OCI-LY1 (cell line): ENCODE measurements around the gene CD84.

Source experiments
- H2AFZ ChIP-seq: fragments of 200-600 bp; sonication (generic), shearing (Covaris generic); 2 replicates; pipeline ENCODE4 v1.6.0; 2014; ENCODE audit warnings: antibody characterized with exemption, mild to moderate bottlenecking, low read length
- H3F3A ChIP-seq: fragments of 200-600 bp; sonication (generic), shearing (Covaris generic); 2 replicates; pipeline ENCODE4 v1.6.0; 2014; ENCODE audit warnings: mild to moderate bottlenecking, antibody characterized with exemption, low read length, moderate library complexity; ENCODE audit not compliant: insufficient read depth
- H3K27ac ChIP-seq: fragments of 200-600 bp; sonication (generic); 2 replicates; pipeline ENCODE4 v1.5.1; 2014; ENCODE audit warnings: low read length, mixed run types, mild to moderate bottlenecking, low read depth; ENCODE audit not compliant: poor library complexity, severe bottlenecking
- H3K27me3 ChIP-seq: fragments of 200-600 bp; sonication (generic); 2 replicates; pipeline ENCODE4 v1.6.0; 2014; ENCODE audit warnings: antibody characterized with exemption, mild to moderate bottlenecking, low read length, moderate library complexity; ENCODE audit not compliant: insufficient read depth
- H3K36me3 ChIP-seq: fragments of 200-600 bp; sonication (generic); 2 replicates; pipeline ENCODE4 v1.6.1; 2014; ENCODE audit warnings: mild to moderate bottlenecking, antibody characterized with exemption, low read length, moderate library complexity, mixed read lengths; ENCODE audit not compliant: insufficient read depth
- H3K4me1 ChIP-seq: fragments of 200-600 bp; sonication (generic); 2 replicates; pipeline ENCODE4 v1.5.1; 2014; ENCODE audit warnings: mild to moderate bottlenecking, low read length, moderate library complexity; ENCODE audit not compliant: insufficient read depth, severe bottlenecking
- H3K4me2 ChIP-seq: fragments of 200-600 bp; sonication (generic), shearing (Covaris generic); 2 replicates; pipeline ENCODE4 v1.6.1; 2014; ENCODE audit warnings: low read length
- H3K4me3 ChIP-seq: fragments of 200-600 bp; sonication (generic); 2 replicates; pipeline ENCODE4 v1.5.1; 2014; ENCODE audit warnings: low read length, low read depth, mild to moderate bottlenecking, mixed read lengths; ENCODE audit not compliant: poor library complexity, severe bottlenecking
- H3K79me2 ChIP-seq: fragments of 200-600 bp; shearing (Covaris generic); 2 replicates; pipeline ENCODE4 v1.6.1; 2016; ENCODE audit warnings: mixed run types, low read length, mixed read lengths; ENCODE audit not compliant: insufficient read depth
- H3K9ac ChIP-seq: fragments of 200-600 bp; sonication (generic), shearing (Covaris generic); 2 replicates; pipeline ENCODE4 v1.6.1; 2014; ENCODE audit warnings: mild to moderate bottlenecking, low read length, mixed read lengths
- H3K9me2 ChIP-seq: fragments of 200-600 bp; sonication (generic), shearing (Covaris generic); 2 replicates; pipeline ENCODE4 v1.6.1; 2014; ENCODE audit warnings: low read depth, mild to moderate bottlenecking, low read length, mixed read lengths
- H3K9me3 ChIP-seq: fragments of 200-600 bp; shearing (Covaris generic); 2 replicates; pipeline ENCODE4 v1.6.1; 2014; ENCODE audit warnings: low read length, mixed read lengths
- H4K20me1 ChIP-seq: fragments of 200-600 bp; sonication (generic), shearing (Covaris generic); 2 replicates; pipeline ENCODE4 v1.6.0; 2016; ENCODE audit warnings: mild to moderate bottlenecking, low read length; ENCODE audit not compliant: insufficient read depth
- EZH2 ChIP-seq: fragments of 200-600 bp; sonication (generic), shearing (Covaris generic); IDR thresholded peaks from 2 replicates; pipeline ENCODE4 v1.8.0; 2017; ENCODE audit warnings: borderline replicate concordance, mixed run types, mild to moderate bottlenecking, antibody characterized with exemption, low read length, moderate library complexity, mixed read lengths
- TF ChIP-seq, protein P1 (sequence below): fragments of 200-600 bp; sonication (generic), shearing (Covaris generic); IDR thresholded peaks from 2 replicates; pipeline ENCODE4 v1.5.1; 2017; ENCODE audit warnings: mild to moderate bottlenecking, antibody characterized with exemption, low read length, moderate library complexity, mixed read lengths

The CD84 gene

GRCh38 chr1:160496334-160496733, 83.0 kb downstream of the CD84 start:
- H3K4me3 ChIP-seq: no peak overlapping the region
- peaks cover 10% of the 10 kb centered on the region for H3K9me3 ChIP-seq
- no peak overlapping the region for H2AFZ ChIP-seq
- peaks cover 8% of the 10 kb centered on the region for H3K4me1 ChIP-seq
- no peak overlapping the region for H3K27ac ChIP-seq
- H4K20me1 ChIP-seq: no peaks in the 10 kb centered on the region
- H3K4me2 ChIP-seq: no peak overlapping the region
- no peaks in the 10 kb centered on the region; the same call in 1 of the 2 replicates for H3K79me2 ChIP-seq
- no peaks in the 10 kb centered on the region for H3F3A ChIP-seq
- no peak for TF ChIP-seq EZH2
- TF ChIP-seq, protein P1, sequence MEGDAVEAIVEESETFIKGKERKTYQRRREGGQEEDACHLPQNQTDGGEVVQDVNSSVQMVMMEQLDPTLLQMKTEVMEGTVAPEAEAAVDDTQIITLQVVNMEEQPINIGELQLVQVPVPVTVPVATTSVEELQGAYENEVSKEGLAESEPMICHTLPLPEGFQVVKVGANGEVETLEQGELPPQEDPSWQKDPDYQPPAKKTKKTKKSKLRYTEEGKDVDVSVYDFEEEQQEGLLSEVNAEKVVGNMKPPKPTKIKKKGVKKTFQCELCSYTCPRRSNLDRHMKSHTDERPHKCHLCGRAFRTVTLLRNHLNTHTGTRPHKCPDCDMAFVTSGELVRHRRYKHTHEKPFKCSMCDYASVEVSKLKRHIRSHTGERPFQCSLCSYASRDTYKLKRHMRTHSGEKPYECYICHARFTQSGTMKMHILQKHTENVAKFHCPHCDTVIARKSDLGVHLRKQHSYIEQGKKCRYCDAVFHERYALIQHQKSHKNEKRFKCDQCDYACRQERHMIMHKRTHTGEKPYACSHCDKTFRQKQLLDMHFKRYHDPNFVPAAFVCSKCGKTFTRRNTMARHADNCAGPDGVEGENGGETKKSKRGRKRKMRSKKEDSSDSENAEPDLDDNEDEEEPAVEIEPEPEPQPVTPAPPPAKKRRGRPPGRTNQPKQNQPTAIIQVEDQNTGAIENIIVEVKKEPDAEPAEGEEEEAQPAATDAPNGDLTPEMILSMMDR: no peak
- no peaks in the 10 kb centered on the region for H3K27me3 ChIP-seq
- H3K9ac ChIP-seq: no peak overlapping the region
- peaks cover 96% of the 10 kb centered on the region for H3K36me3 ChIP-seq
- no peaks in the 10 kb centered on the region for H3K9me2 ChIP-seq

GRCh38 chr1:160494620-160495019, 84.7 kb downstream of the CD84 start:
- H3K9me3 ChIP-seq: peaks cover 8% of the 10 kb centered on the region
- H3K4me1 ChIP-seq: peaks cover 25% of the 10 kb centered on the region
- no peaks in the 10 kb centered on the region for H3F3A ChIP-seq
- no peak overlapping the region for H3K4me3 ChIP-seq
- H3K36me3 ChIP-seq: peaks cover 96% of the 10 kb centered on the region
- H3K4me2 ChIP-seq: no peak overlapping the region
- no peak overlapping the region for H3K27ac ChIP-seq
- H2AFZ ChIP-seq: no peak overlapping the region
- no peaks in the 10 kb centered on the region for H3K27me3 ChIP-seq
- H3K9me2 ChIP-seq: no peaks in the 10 kb centered on the region
- TF ChIP-seq, protein P1: peak; percentile 29; the same call in 1 of the 2 replicates
- no peak for TF ChIP-seq EZH2
- H4K20me1 ChIP-seq: no peaks in the 10 kb centered on the region
- no peak overlapping the region for H3K9ac ChIP-seq
- H3K79me2 ChIP-seq: no peaks in the 10 kb centered on the region

DNA sequence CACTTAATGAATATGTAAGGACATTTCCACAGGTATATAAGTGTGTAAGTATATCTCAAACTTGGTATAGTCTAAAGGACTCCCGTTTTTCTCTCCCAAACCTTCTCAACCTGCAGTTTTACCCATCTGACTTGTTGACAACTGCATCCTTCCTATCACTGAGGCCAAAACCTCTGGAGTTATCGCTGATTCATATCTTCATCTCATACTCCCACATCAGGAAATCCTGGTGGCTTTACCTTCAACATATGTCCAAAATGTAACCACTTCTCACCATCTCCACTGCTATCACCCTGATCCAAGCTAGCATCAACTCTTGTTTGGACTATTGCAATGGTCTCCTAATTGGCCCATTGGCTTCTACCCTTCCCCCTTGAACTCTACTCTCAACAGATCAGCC, 86.7 kb downstream of the CD84 start:
- Histone ChIP-seq H4K20me1 (no peaks in the 10 kb centered on the region), H3K27me3 (no peaks in the 10 kb centered on the region), H3K36me3 (peaks cover 86% of the 10 kb centered on the region), H3F3A (no peaks in the 10 kb centered on the region), H3K79me2 (no peaks in the 10 kb centered on the region), H3K9ac (no peak overlapping the region), H3K4me2 (no peak overlapping the region), H2AFZ (no peak overlapping the region), H3K27ac (no peak overlapping the region), H3K4me3 (no peak overlapping the region), H3K4me1 (peaks cover 45% of the 10 kb centered on the region), H3K9me3 (no peaks in the 10 kb centered on the region), H3K9me2 (no peaks in the 10 kb centered on the region)
- TF ChIP-seq, protein P1: no peak
- TF ChIP-seq EZH2: no peak
